Neutrophil (primary cell): ENCODE results near the gene DDI1.
"Not testable (repeated sequence)": the region's sequence is repeated elsewhere in the genome, so short reads cannot be mapped to it uniquely, and the experiment has no call there.

ENCODE experiments used
- H3K27ac ChIP-seq: fragments of 200-600 bp; sonication (generic); 2 replicates; pipeline ENCODE4 v1.5.1; 2016; ENCODE audit warnings: mild to moderate bottlenecking, moderate library complexity
- H3K27me3 ChIP-seq: fragments of 200-600 bp; sonication (generic); 2 replicates; pipeline ENCODE4 v1.6.0; 2016; ENCODE audit warnings: mild to moderate bottlenecking
- H3K36me3 ChIP-seq: fragments of 200-600 bp; sonication (generic); 2 replicates; pipeline ENCODE4 v1.5.1; 2017
- H3K4me1 ChIP-seq, 2 experiments: fragments of 200-600 bp in 1 of 2; sonication (generic) in 1 of 2; 1 replicate in 1 of 2; 2 replicates in 1 of 2; pipeline versions ENCODE4 v1.5.1 to v1.6.1; 2013 to 2016; ENCODE audit warnings: low read depth in 1 of 2, low read length in 1 of 2, mild to moderate bottlenecking in 1 of 2, moderate library complexity in 1 of 2; ENCODE audit not compliant: control insufficient read depth in 1 of 2, insufficient read depth in 1 of 2
- H3K4me3 ChIP-seq, 2 experiments: fragments of 200-600 bp in 1 of 2; sonication (generic) in 1 of 2; 1 replicate in 1 of 2; 2 replicates in 1 of 2; pipeline ENCODE4 v1.5.1; 2013 to 2016; ENCODE audit warnings: low read depth in 1 of 2, low read length in 1 of 2, mild to moderate bottlenecking in 1 of 2, moderate library complexity in 1 of 2
- H3K9me3 ChIP-seq: fragments of 200-600 bp; sonication (generic); 2 replicates; pipeline ENCODE4 v1.5.1; 2016
- CTCF ChIP-seq: fragments of 200-600 bp; sonication (generic); IDR thresholded peaks from 2 replicates; pipeline ENCODE4 v1.5.1; 2016; ENCODE audit warnings: antibody characterized with exemption

DDI1 gene

GRCh38 chr11:104036995-104037394 is 555 bp downstream of the DDI1 start:
- Histone ChIP-seq H3K27me3 (no peaks in the 10 kb centered on the region), H3K36me3 (no peaks in the 10 kb centered on the region), H3K27ac (no peak overlapping the region), H3K4me1 (no peaks in the 10 kb centered on the region), H3K9me3 (no peaks in the 10 kb centered on the region), H3K4me3 (no peak overlapping the region)
- TF ChIP-seq CTCF = no peak

GRCh38 chr11:104041792-104042191 is 5.4 kb downstream of the DDI1 start:
- no peaks in the 10 kb centered on the region for H3K9me3 ChIP-seq
- TF ChIP-seq CTCF = no peak
- H3K27ac ChIP-seq = no peak overlapping the region
- no peaks in the 10 kb centered on the region for H3K4me1 ChIP-seq
- H3K36me3 ChIP-seq = no peaks in the 10 kb centered on the region
- no peaks in the 10 kb centered on the region for H3K27me3 ChIP-seq
- no peak overlapping the region for H3K4me3 ChIP-seq

GRCh38 chr11:104043142-104043541 is 6.7 kb downstream of the DDI1 start:
- Histone ChIP-seq H3K9me3 (no peaks in the 10 kb centered on the region), H3K4me1 (no peaks in the 10 kb centered on the region), H3K27me3 (no peaks in the 10 kb centered on the region), H3K4me3 (no peak overlapping the region), H3K36me3 (no peaks in the 10 kb centered on the region), H3K27ac (no peak overlapping the region)
- TF ChIP-seq CTCF = no peak

- no peaks in the 10 kb centered on the region for H3K9me3 ChIP-seq
- no peak overlapping the region for H3K4me3 ChIP-seq
- H3K27me3 ChIP-seq = no peaks in the 10 kb centered on the region
- no peak for TF ChIP-seq CTCF
- H3K36me3 ChIP-seq = no peaks in the 10 kb centered on the region
- H3K27ac ChIP-seq = no peak overlapping the region
- no peaks in the 10 kb centered on the region for H3K4me1 ChIP-seq
Measured at GRCh38 chr11:104043678-104044239, 7.3 kb downstream of the DDI1 start.

GRCh38 chr11:104046331-104046730 is 9.9 kb downstream of the DDI1 start:
- no peaks in the 10 kb centered on the region for H3K36me3 ChIP-seq
- no peak overlapping the region for H3K27ac ChIP-seq
- no peaks in the 10 kb centered on the region for H3K4me1 ChIP-seq
- no peaks in the 10 kb centered on the region for H3K9me3 ChIP-seq
- H3K4me3 ChIP-seq = no peak overlapping the region
- H3K27me3 ChIP-seq = no peaks in the 10 kb centered on the region
- TF ChIP-seq CTCF = no peak

GRCh38 chr11:104046858-104047257 is 10.4 kb downstream of the DDI1 start:
- not testable (repeated sequence) for H3K27me3 ChIP-seq, H3K4me1 ChIP-seq, H3K36me3 ChIP-seq, H3K4me3 ChIP-seq, H3K9me3 ChIP-seq, H3K27ac ChIP-seq
